Measurements from ENCODE around the gene IL10RA. TPM values are rescaled to one million over a fixed set of nuclear protein-coding genes. Genes with fewer than 3 reads are reported as not detected.
"Not testable (repeated sequence)": the region's sequence is repeated elsewhere in the genome, so short reads cannot be mapped to it uniquely, and the experiment has no call there.

The IL10RA gene
- total RNA-seq, 1 donor from 2014 or later = 29.5 TPM

DNA sequence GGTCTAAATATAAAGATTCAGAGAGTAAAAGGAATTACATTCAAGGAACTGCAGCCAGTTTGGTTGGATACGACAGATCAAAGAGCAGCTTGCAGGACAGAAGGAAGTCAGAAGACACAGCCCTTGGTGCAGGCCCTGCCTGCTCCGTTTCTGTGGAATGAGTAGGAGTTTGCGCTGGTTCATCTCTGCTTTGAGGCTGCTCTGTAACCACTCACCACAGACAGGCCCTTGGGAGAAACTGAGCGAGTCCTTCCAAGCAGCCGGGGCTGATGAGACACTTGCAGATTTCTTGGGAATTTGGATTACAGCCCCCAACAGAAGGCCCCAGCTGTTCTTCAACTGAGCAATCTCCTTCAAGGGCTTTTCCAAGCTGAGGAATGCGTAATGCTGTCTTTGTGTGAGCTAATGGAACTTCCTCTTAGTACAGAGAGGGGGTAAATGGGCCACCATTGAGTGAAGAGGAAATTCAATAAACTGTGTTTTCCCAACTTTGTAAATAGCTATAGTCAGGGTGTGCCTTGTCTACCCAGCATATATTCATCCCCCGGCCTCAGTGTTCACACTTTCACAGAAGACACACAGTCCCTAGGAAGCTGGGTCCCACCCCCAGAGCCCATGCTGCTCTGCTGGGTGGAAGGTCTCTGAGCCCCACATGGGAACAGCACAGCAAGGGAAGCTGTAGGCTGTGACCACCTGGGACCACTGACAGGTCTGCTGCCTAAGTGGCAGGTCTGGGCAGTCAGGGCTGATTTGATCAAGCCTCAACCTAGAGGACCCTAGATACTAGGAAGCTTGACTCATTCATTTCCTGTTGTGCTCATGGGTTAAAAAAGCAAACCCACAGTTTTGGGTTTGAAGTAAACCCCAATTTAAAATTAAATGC, 16.6 kb downstream of the IL10RA start:
- DNase-seq (ENCODE audit: low spot score) (no peak), ATAC-seq (peak; percentile 50)
- intact Hi-C loops (cut with DNase I) = no loop called here

DNA sequence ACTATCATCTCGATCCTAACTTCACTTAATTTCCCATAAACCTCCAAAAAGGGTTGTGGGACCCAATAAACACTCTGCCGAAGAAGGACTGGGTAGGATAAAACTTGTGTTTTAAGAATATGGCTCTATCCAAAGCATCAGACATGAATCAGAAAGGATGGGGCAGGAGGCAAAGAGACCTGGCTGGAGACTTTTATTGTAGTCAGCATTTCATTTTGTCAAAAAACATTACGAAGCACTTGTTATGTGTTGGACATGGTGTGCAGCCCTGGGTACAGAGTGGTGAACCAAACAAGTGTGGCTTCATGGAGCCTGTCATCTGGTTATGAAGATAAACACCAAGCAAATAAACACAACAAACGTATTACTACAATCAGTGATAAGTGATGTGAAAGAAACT, 17.3 kb downstream of the IL10RA start:
- ATAC-seq (no peak), DNase-seq (ENCODE audit: low spot score) (no peak)
- intact Hi-C loops (cut with DNase I) = no loop called here

DNA sequence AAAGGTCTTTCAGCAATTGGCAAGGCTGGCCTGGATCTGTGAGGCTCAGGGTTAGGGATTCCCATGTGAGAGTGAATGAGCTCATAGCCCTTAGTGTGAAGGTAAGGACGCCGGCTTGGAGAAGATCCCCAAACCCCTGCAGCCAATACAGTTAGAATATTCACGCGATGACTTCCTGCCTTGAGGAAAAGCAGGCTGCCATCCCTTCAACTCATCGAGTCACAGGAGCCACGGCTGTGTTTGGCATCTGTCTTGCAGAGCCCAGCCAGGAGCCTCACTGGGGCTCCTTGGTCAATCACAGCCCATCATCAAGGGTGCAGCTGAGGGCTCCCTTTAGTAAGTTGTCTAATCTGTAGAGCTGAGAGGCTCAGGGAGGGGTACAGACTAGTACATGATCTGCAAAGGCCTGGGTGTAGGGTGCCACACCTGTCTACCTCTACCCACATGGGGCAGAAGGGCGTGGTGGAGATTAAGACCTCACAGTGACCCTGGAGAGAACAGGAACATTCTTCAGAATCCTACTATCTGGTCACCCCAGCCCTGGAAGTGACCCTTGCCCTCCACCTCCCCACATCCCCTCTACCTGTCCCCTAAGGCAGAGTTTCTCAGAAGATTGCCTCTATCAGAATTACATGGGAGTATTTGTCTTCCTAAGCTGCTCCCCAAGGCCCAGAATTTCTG, 18.5 kb downstream of the IL10RA start:
- intact Hi-C loops (cut with DNase I) = no loop called here
- ATAC-seq = no peak
- no peak for DNase-seq (ENCODE audit: low spot score)

GRCh38 chr11:118005224-118006152, 19.3 kb downstream of the IL10RA start:
- intact Hi-C loops (cut with DNase I) = no loop called here
- DNase-seq (ENCODE audit: low spot score) (no peak), ATAC-seq (no peak)

GRCh38 chr11:118006153-118006534, 19.9 kb downstream of the IL10RA start:
- intact Hi-C loops (cut with DNase I) = no loop called here
- DNase-seq (ENCODE audit: low spot score) (no peak), ATAC-seq (peak; percentile 14)

- intact Hi-C loops (cut with DNase I) = no loop called here
- no peak for ATAC-seq
Measured at GRCh38 chr11:118007040-118007439, 20.8 kb downstream of the IL10RA start.

DNA sequence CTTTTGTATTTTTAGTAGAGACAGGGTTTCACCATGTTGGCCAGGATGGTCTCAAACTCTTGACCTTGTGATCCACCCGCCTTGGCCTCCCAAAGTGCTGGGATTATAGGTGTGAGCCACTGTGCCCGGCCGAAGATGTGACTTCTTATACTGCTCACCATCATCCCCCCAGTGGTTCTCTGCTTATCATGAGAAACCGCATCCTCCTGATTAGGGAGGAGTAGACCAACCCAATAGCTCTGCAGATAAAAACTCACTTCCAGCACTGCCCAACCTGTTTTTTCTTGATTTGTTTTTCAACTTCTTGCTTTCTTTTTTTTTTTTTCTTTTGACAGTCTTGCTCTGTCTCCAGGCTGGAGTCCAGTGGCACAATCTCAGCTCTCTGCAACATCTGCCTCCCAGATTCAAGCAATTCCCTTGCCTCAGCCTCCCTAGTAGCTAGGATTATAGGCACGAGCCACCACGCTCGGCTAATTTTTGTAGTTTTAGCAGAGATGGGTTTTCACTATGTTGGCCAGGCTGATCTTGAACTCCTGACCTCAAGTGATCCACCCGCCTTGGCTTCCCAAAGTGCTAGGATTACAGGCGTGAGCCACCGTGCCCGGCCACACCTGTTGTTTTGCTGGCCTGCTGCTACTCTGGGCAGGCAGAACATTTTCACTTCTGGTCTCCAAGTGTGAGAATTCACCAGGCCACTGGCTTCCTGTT, 21.5 kb downstream of the IL10RA start:
- DNase-seq (ENCODE audit: low spot score); intact Hi-C loops (cut with DNase I): not testable (repeated sequence)
- ATAC-seq = peak; percentile 9

More at GRCh38 chr11:118007040-118007439, 20.8 kb downstream of the IL10RA start:
- no peak for DNase-seq (ENCODE audit: low spot score)

DNA sequence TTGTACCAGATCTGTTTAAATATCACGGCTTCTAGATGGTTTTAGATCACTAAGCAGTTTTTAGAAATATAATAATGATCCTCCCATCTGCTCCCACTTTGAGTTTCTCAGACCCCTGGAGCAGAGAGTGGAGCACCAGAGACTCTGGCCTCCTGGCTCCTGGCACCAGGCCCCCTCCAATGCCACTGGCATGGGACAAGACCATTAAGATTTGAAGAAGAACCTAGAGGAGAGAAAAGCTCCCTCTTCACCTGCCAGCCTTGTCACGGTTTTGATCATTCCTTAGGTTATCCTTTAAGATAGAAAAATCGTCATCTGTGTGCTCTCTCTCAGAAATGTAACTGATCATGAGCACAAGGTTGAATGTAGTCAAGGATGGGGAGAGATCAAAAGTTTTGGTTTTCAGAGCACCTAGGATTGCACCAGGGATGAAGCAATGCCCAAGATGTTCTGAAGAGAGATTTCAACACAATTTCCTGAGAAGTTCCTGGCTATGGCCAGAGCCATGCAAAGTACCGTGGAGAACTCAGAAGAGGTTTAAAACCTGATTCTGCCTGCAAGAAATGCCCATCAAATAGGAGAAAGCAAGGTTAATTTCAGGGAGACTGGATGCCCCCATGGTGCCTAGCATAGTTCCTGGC, 22.2 kb downstream of the IL10RA start:
- no peak for ATAC-seq
- no peak for DNase-seq (ENCODE audit: low spot score)
- intact Hi-C loops (cut with DNase I) = no loop called here

- DNase-seq (ENCODE audit: low spot score) (no peak), ATAC-seq (no peak)
- intact Hi-C loops (cut with DNase I) = no loop called here
Measured at GRCh38 chr11:118009864-118010737, 23.9 kb downstream of the IL10RA start.

DNA sequence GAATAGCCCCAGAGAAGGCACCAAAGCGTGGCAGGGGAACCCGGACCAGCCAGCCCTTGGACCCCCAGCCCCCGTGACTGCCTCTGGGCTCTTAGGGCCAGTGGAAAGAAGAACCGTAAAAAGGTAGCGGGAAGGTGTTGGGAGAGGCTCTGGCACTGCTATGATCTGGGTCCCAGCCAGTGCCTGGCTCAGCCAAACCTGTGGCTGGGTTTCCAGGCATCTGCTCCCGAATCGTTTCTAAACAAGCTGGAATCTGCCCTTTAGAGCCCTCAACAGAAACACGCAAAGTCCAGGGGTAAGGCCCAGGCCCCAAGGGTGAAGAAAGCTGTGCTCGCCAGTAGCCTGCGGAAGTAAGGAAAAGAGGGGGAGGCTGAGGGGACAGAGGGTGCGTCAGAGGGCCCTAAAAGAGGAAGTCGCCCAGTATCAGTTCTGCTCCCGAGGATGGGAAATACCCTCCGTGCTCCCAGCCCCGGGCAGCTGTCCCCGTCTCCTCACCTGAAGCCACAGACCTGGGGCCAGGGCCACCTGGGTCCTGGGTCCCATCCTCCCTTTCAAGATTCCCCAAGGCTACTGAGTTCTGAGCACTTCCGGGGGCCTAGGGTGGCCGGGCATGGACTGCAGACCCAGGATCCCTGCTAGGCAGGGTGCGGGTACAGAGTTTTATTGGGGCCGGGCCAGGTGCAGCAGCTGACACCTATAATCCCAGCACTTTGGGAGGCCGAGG, 24.7 kb downstream of the IL10RA start:
- peak; percentile 86 for ATAC-seq
- peak; percentile 74 for DNase-seq (ENCODE audit: low spot score)
- intact Hi-C loops (cut with DNase I) = no loop called here

- ATAC-seq (peak; percentile 50), DNase-seq (ENCODE audit: low spot score) (no peak)
- intact Hi-C loops (cut with DNase I) = no loop called here
Measured at GRCh38 chr11:118012083-118012669, 26.0 kb downstream of the IL10RA start.

DNA sequence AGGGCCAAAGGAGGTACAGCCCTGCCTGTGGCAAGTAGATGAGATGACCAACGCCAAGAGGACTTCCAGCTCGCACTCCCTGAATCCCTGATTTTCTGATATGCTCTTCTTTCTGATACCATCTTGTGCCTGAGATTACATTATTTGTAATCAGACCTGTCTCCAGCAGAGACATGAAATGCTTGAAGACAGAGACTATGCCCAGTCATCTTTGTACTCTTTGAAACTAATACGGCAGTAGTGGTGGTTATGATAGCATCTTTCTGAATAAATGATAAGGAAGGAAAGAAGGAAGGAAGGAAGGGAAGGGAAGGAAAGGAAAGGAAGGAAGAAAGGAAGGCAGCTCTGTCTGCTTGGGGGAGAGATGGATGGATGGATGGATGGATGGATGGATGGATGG, 27.8 kb downstream of the IL10RA start:
- intact Hi-C loops (cut with DNase I) = no loop called here
- no peak for DNase-seq (ENCODE audit: low spot score)
- no peak for ATAC-seq

DNA sequence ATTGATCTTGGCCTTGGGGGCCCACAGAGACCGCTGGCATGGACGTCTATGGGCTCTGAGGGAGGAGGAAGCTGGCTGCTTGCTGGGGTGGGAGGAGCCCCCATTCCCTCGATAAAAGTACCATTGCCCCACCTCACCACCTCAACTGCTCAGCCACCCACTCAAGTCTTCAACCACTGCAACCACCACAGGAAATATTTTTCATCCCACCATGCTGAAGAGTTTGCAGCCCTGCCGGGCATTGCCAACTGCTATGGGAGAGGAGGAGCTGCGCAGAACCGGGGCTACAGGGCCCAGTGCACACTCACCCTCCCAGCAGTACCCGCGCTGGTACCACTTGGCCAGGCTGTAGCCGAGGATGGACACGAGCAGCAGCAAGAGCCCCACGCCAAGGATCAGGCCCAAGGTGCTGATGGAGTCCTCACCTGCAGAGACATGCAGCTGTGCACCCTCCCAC, 29.2 kb downstream of the IL10RA start:
- DNase-seq (ENCODE audit: low spot score) (no peak), ATAC-seq (no peak)
- intact Hi-C loops (cut with DNase I) = no loop called here

- intact Hi-C loops (cut with DNase I) = no loop called here
- no peak for ATAC-seq
- DNase-seq (ENCODE audit: low spot score) = no peak
Measured at GRCh38 chr11:118016104-118016503, 29.9 kb downstream of the IL10RA start.

GRCh38 chr11:118017111-118017510, 30.9 kb downstream of the IL10RA start:
- intact Hi-C loops (cut with DNase I) = no loop called here
- ATAC-seq (no peak), DNase-seq (ENCODE audit: low spot score) (no peak)

- ATAC-seq (no peak), DNase-seq (ENCODE audit: low spot score) (no peak)
- intact Hi-C loops (cut with DNase I) = no loop called here
Measured at GRCh38 chr11:118017631-118018315, 31.6 kb downstream of the IL10RA start.
